ENCODE data around the gene POP7. TPM values are rescaled to one million over a fixed set of nuclear protein-coding genes. Genes with fewer than 3 reads are reported as not detected.

The POP7 gene
- total RNA-seq, 1 donor from 2014 or later = 40.6 TPM

GRCh38 chr7:100675581-100676350 is 30.2 kb upstream of the POP7 start:
- DNase-seq (ENCODE audit: low read depth) (peak; percentile 51), FAIRE-seq (no peak)
- H3K36me3 ChIP-seq (ENCODE audit: insufficient read depth, low read length) = no peaks in the 10 kb centered on the region
- H3K9ac ChIP-seq (ENCODE audit: low read length) = peak overlapping the region; percentile 92
- no peaks in the 10 kb centered on the region for H3K9me3 ChIP-seq (ENCODE audit: insufficient read depth, low read depth, low read length)
- Mint-ChIP-seq H3K4me1 (ENCODE audit: low read depth, unreplicated experiment) (peaks cover 4% of the 10 kb centered on the region), H3K4me3 (ENCODE audit: unreplicated experiment) (peak overlapping the region; percentile 85), H3K27me3 (ENCODE audit: low read depth, unreplicated experiment) (peaks cover 6% of the 10 kb centered on the region), H3K36me3 (ENCODE audit: low read depth, unreplicated experiment) (peaks cover 7% of the 10 kb centered on the region), H3K9me3 (ENCODE audit: unreplicated experiment) (no peaks in the 10 kb centered on the region), H3K27ac (ENCODE audit: unreplicated experiment) (no peak overlapping the region)
- H3K27me3 ChIP-seq (ENCODE audit: insufficient read depth, low read length) = no peaks in the 10 kb centered on the region
- peaks cover 49% of the 10 kb centered on the region for H4K20me1 ChIP-seq (ENCODE audit: insufficient read depth, low read length)
- H3K4me2 ChIP-seq (ENCODE audit: low read length) = peak overlapping the region; percentile 85
- peak overlapping the region; percentile 83 for H3K4me3 ChIP-seq (ENCODE audit: insufficient read depth, low read depth, low read length)
- no peak overlapping the region for H2AFZ ChIP-seq (ENCODE audit: low read depth, low read length)
- H3K4me1 ChIP-seq (ENCODE audit: insufficient read depth, low read length) = peaks cover 5% of the 10 kb centered on the region
- peaks cover 47% of the 10 kb centered on the region for H3K79me2 ChIP-seq (ENCODE audit: insufficient read depth, low read length)
- no peak for TF ChIP-seq EZH2 (IDR thresholded peaks at IDR 0.05; ENCODE audit: insufficient read depth, low read length)
- H3K27ac ChIP-seq (ENCODE audit: low read depth, low read length) = peak overlapping the region; percentile 50

- Mint-ChIP-seq H3K27me3 (ENCODE audit: low read depth, unreplicated experiment) (peaks cover 2% of the 10 kb centered on the region), H3K9me3 (ENCODE audit: unreplicated experiment) (no peaks in the 10 kb centered on the region), H3K4me3 (ENCODE audit: unreplicated experiment) (peak overlapping the region; percentile 84), H3K36me3 (ENCODE audit: low read depth, unreplicated experiment) (peaks cover 7% of the 10 kb centered on the region), H3K4me1 (ENCODE audit: low read depth, unreplicated experiment) (peaks cover 4% of the 10 kb centered on the region), H3K27ac (ENCODE audit: unreplicated experiment) (peak overlapping the region; percentile 83)
- no peak for DNase-seq (ENCODE audit: low read depth)
- Histone ChIP-seq H2AFZ (ENCODE audit: low read depth, low read length) (no peak overlapping the region), H3K79me2 (ENCODE audit: insufficient read depth, low read length) (peaks cover 47% of the 10 kb centered on the region), H3K9me3 (ENCODE audit: insufficient read depth, low read depth, low read length) (no peaks in the 10 kb centered on the region), H3K4me2 (ENCODE audit: low read length) (peak overlapping the region; percentile 85), H3K36me3 (ENCODE audit: insufficient read depth, low read length) (no peaks in the 10 kb centered on the region), H3K4me3 (ENCODE audit: insufficient read depth, low read depth, low read length) (no peak overlapping the region), H3K9ac (ENCODE audit: low read length) (peak overlapping the region; percentile 92), H3K27me3 (ENCODE audit: insufficient read depth, low read length) (no peaks in the 10 kb centered on the region), H3K27ac (ENCODE audit: low read depth, low read length) (no peak overlapping the region), H4K20me1 (ENCODE audit: insufficient read depth, low read length) (peaks cover 53% of the 10 kb centered on the region), H3K4me1 (ENCODE audit: insufficient read depth, low read length) (peaks cover 7% of the 10 kb centered on the region)
- TF ChIP-seq EZH2 (IDR thresholded peaks at IDR 0.05; ENCODE audit: insufficient read depth, low read length) = no peak
- no peak for TF ChIP-seq CTCF (IDR thresholded peaks at IDR 0.05; ENCODE audit: insufficient read depth, low read depth, low read length)
- no peak for FAIRE-seq
These were observed 29.2 kb upstream of the POP7 start for GRCh38 chr7:100676501-100677306.
